ENCODE data around the gene SFT2D3. TPM values are rescaled to one million over a fixed set of nuclear protein-coding genes. Genes with fewer than 3 reads are reported as not detected.

Gene SFT2D3
- total and polyA plus RNA-seq, 2 experiments from 2014 or later = 1.6 to 10.7 TPM

DNA sequence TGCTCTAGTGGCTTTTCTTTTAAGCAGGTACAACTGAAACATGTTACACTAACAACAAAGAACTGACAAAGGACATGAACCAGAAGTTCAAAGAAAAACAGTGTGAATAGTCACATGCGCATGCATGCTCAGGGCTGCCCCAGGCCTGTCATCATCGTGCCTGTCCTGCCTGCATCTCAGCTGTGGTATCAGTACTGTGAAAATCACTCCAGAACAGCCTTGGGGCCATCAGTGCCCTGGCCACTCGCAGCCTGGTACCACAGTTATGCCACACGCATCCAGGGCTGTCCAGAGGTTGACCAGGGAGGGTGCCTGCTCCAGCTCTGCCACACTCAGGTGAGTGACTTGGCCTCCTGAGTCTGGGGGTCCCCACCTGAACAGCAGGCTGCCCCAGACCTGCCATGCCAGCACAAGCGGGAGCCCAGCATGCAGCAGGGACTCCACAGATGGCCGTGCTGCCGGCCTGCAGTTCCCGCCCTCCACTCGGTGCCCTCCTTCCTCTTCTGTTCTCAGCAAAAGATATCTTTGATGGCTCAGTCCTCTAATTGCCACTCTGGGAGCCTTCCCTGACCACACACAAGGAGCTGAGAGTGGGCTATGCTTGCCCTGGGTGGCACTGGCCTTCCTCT is 38.2 kb upstream of the SFT2D3 start:
- no peaks in the 10 kb centered on the region for H4K20me1 ChIP-seq (ENCODE audit: insufficient read depth, poor library complexity, severe bottlenecking)
- TF ChIP-seq EZH2 (IDR thresholded peaks at IDR 0.05; ENCODE audit: borderline replicate concordance) (no peak), CTCF (IDR thresholded peaks at IDR 0.05; ENCODE audit: poor library complexity) (no peak), EZH2phosphoT487 (IDR thresholded peaks at IDR 0.05; ENCODE audit: low read depth, severe bottlenecking, unreplicated experiment) (no peak)
- H3K4me1 ChIP-seq (ENCODE audit: insufficient read depth) = peaks cover 11% of the 10 kb centered on the region

GRCh38 chr2:127663566-127664064 is 37.7 kb upstream of the SFT2D3 start:
- Histone ChIP-seq H4K20me1 (ENCODE audit: insufficient read depth, poor library complexity, severe bottlenecking) (no peaks in the 10 kb centered on the region), H3K9me2 (replicated peaks; ENCODE audit: insufficient read depth) (no peaks in the 10 kb centered on the region), H3K4me3 (no peak overlapping the region), H3K4me1 (ENCODE audit: insufficient read depth) (peaks cover 11% of the 10 kb centered on the region), H3K27me3 (peaks cover 39% of the 10 kb centered on the region), H3K9me3 (ENCODE audit: low read depth) (no peaks in the 10 kb centered on the region), H2AFZ (no peak overlapping the region), H3K79me2 (no peaks in the 10 kb centered on the region), H3K27ac (no peak overlapping the region), H3K4me2 (peak overlapping the region; percentile 84), H3K36me3 (replicated peaks; ENCODE audit: insufficient read depth, low read depth) (no peaks in the 10 kb centered on the region)
- no peak for DNase-seq (ENCODE audit: low spot score)
- WGBS (ENCODE audit: low lambda C conversion rate, missing lambda C conversion rate) = 90% methylated on average over 6 of the region's 6 CpGs
- TF ChIP-seq EZH2 (IDR thresholded peaks at IDR 0.05; ENCODE audit: borderline replicate concordance) (no peak), CTCF (IDR thresholded peaks at IDR 0.05; ENCODE audit: poor library complexity) (no peak), EZH2phosphoT487 (IDR thresholded peaks at IDR 0.05; ENCODE audit: low read depth, severe bottlenecking, unreplicated experiment) (no peak)

More for the DNA sequence above, 38.2 kb upstream of the SFT2D3 start:
- no peak for DNase-seq (ENCODE audit: low spot score)
- Histone ChIP-seq H2AFZ (no peak overlapping the region), H3K4me2 (no peak overlapping the region), H3K79me2 (no peaks in the 10 kb centered on the region), H3K9me3 (ENCODE audit: low read depth) (no peaks in the 10 kb centered on the region), H3K9me2 (replicated peaks; ENCODE audit: insufficient read depth) (no peaks in the 10 kb centered on the region), H3K27ac (no peak overlapping the region), H3K4me3 (no peak overlapping the region), H3K36me3 (replicated peaks; ENCODE audit: insufficient read depth, low read depth) (no peaks in the 10 kb centered on the region), H3K27me3 (peaks cover 39% of the 10 kb centered on the region)
- 80% methylated on average over 7 of the region's 9 CpGs for WGBS (ENCODE audit: low lambda C conversion rate, missing lambda C conversion rate)

DNA sequence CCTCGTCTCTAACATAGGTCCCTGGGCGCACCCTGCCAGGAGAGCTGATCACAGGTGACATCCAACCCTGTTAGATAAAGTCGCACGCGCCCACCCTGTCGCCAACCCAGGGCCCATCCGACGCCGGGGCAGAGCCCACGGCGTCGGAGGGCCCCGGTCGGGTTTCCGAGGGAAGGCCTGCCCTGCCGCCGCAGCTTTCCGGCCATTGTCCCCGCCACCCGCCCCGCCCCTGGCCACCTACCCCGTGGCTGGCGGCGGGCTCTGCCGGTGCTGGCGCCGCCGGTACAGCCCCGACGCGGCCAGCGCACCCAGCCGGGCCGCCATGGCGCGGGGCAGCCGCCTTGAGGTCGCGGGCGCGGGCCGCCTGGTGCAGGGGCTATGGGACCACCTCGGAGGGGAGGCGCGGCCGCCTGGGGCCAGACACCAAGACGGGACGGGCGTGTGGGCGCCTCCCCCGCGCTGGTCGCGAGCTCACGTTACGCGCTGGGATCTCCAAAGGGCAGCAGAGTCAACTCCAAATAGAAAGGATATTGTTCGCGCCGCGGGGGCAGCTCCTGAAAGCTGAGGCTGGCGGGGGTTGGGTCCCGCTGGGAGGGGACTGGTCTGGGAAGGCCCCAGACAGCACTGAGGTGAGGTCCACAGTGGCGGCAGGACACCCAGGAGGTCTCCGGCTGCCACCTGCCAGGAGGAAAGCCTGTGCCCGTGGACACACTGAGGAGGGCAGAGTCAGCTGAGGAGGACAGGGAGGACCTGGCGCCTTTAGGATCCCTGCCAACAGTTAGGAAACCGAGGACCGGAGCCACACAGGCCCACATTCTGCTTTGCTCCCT is 37.0 kb upstream of the SFT2D3 start:
- TF ChIP-seq EZH2phosphoT487 (IDR thresholded peaks at IDR 0.05; ENCODE audit: low read depth, severe bottlenecking, unreplicated experiment) (no peak), EZH2 (IDR thresholded peaks at IDR 0.05; ENCODE audit: borderline replicate concordance) (peak; percentile 58), CTCF (IDR thresholded peaks at IDR 0.05; ENCODE audit: poor library complexity) (no peak)
- H3K4me1 ChIP-seq (ENCODE audit: insufficient read depth) = peaks cover 11% of the 10 kb centered on the region
- H3K9me2 ChIP-seq (replicated peaks; ENCODE audit: insufficient read depth) = no peaks in the 10 kb centered on the region
- no peak overlapping the region for H3K4me3 ChIP-seq
- WGBS (ENCODE audit: low lambda C conversion rate, missing lambda C conversion rate) = 20% methylated on average over 47 of the region's 69 CpGs
- H3K27me3 ChIP-seq = peaks cover 39% of the 10 kb centered on the region
- no peaks in the 10 kb centered on the region for H3K79me2 ChIP-seq
- no peaks in the 10 kb centered on the region for H4K20me1 ChIP-seq (ENCODE audit: insufficient read depth, poor library complexity, severe bottlenecking)
- peak overlapping the region; percentile 78 for H2AFZ ChIP-seq
- no peaks in the 10 kb centered on the region for H3K9me3 ChIP-seq (ENCODE audit: low read depth)
- H3K36me3 ChIP-seq (replicated peaks; ENCODE audit: insufficient read depth, low read depth) = no peaks in the 10 kb centered on the region
- H3K4me2 ChIP-seq = peak overlapping the region; percentile 84
- H3K27ac ChIP-seq = no peak overlapping the region
- no peak for DNase-seq (ENCODE audit: low spot score)
